ENCODE results near the gene UFM1. TPM values are rescaled to one million over a fixed set of nuclear protein-coding genes. Genes with fewer than 3 reads are reported as not detected.

Gene UFM1
- total RNA-seq, 1 experiment from 2014 or later: 33.9 TPM

DNA sequence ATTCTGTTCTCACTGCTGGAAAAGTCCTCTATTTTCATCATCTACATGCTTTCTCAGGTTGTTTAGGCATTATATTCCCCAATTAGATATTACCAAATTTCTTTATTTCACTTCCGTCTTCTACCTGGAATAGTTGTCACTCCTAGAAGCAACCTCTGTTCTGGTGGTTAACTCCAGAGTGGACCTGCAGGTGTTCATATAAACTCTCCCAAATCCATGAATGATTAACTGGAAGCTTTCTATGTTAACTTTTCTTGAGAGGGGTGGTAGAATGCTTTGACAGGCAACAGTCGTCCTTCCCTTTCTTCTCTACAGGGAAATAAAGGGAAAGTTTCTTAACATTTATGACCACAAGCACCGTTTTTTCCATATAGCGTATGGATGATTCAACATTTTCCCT is 48.4 kb upstream of the UFM1 start:
- Histone ChIP-seq H3K27me3 (ENCODE audit: insufficient read depth, low read length) (no peaks in the 10 kb centered on the region), H3K4me2 (ENCODE audit: low read length) (no peak overlapping the region), H3K27ac (ENCODE audit: low read depth, low read length) (no peak overlapping the region), H2AFZ (ENCODE audit: low read depth, low read length, poor library complexity, severe bottlenecking) (no peak overlapping the region), H3K9me2 (ENCODE audit: insufficient read depth) (no peaks in the 10 kb centered on the region), H3K36me3 (ENCODE audit: control insufficient read depth in 1 of 2, insufficient read depth in 2 of 2, low read length in 2 of 2) (no peaks in the 10 kb centered on the region), H3K79me2 (ENCODE audit: insufficient read depth, low read length) (no peaks in the 10 kb centered on the region), H3K9ac (ENCODE audit: low read length) (no peak overlapping the region), H3K4me3 (replicated peaks in 1 of 2; ENCODE audit: low read depth in 1 of 2, low read length in 2 of 2) (no peak overlapping the region), H4K20me1 (ENCODE audit: insufficient read depth) (no peaks in the 10 kb centered on the region), H3K4me1 (ENCODE audit: control insufficient read depth in 1 of 2, insufficient read depth in 2 of 2, low read length in 2 of 2) (no peaks in the 10 kb centered on the region), H3K9me3 (ENCODE audit: control insufficient read depth in 1 of 2, insufficient read depth in 1 of 2, low read depth in 1 of 2, low read length in 2 of 2) (no peaks in the 10 kb centered on the region)
- BruUV-seq (replicated peaks): no TSS peak
- TF ChIP-seq ELF1 (IDR thresholded peaks at IDR 0.05; ENCODE audit: borderline replicate concordance, low read depth) (no peak), EZH2 (IDR thresholded peaks at IDR 0.05) (no peak), ZFX (IDR thresholded peaks at IDR 0.05) (no peak)
- ChIA-PET CTCF (no interaction called here), RAD21 (ENCODE audit: low non-redundant PET in 1 of 2, low total read pairs in 2 of 2, uncharacterized antibody in 2 of 2, unreplicated experiment in 2 of 2) (no interaction called here), POLR2A (no interaction called here)
- ATAC-seq (no peak), DNase-seq (ENCODE audit: low read depth, low spot score) (no peak)
- intact Hi-C loops (cut with micrococcal nuclease): no loop called here

DNA sequence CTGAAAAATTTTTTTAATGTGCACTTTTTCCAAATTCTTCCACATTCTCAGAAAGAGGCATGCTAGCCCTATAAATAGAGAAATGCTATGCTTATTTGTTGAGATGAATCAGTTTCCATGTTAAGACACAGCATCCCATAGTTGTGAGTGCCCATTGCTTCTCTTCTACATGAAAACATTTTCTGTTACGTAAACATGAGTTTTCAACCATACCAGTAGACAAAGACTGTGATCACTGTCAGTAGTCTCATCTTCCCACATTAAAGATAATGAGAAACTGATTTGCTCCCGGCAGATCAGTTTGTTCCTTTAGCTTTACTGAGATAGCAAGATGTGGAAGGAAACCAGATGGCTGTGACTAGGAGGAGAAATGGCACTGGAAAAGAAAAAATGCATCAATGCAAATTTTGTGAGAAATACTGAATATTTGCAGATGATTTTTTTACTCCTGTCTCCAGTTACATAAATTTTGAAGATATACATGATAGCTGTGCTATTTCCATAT is 45.8 kb upstream of the UFM1 start:
- Histone ChIP-seq H3K9me2 (ENCODE audit: insufficient read depth) (no peaks in the 10 kb centered on the region), H4K20me1 (ENCODE audit: insufficient read depth) (no peaks in the 10 kb centered on the region), H3K9ac (ENCODE audit: low read length) (no peak overlapping the region), H3K4me2 (ENCODE audit: low read length) (no peak overlapping the region), H3K79me2 (ENCODE audit: insufficient read depth, low read length) (no peaks in the 10 kb centered on the region), H3K27ac (ENCODE audit: low read depth, low read length) (no peak overlapping the region), H3K27me3 (ENCODE audit: insufficient read depth, low read length) (no peaks in the 10 kb centered on the region), H3K4me1 (ENCODE audit: control insufficient read depth in 1 of 2, insufficient read depth in 2 of 2, low read length in 2 of 2) (no peaks in the 10 kb centered on the region), H3K4me3 (replicated peaks in 1 of 2; ENCODE audit: low read depth in 1 of 2, low read length in 2 of 2) (no peak overlapping the region), H3K9me3 (ENCODE audit: control insufficient read depth in 1 of 2, insufficient read depth in 1 of 2, low read depth in 1 of 2, low read length in 2 of 2) (peaks cover 0 to 4% of the 10 kb centered on the region in 2 experiments; a peak in 1 of 4 replicates), H2AFZ (ENCODE audit: low read depth, low read length, poor library complexity, severe bottlenecking) (no peak overlapping the region), H3K36me3 (ENCODE audit: control insufficient read depth in 1 of 2, insufficient read depth in 2 of 2, low read length in 2 of 2) (no peaks in the 10 kb centered on the region)
- ChIA-PET RAD21 (ENCODE audit: low non-redundant PET in 1 of 2, low total read pairs in 2 of 2, uncharacterized antibody in 2 of 2, unreplicated experiment in 2 of 2) (no interaction called here), POLR2A (no interaction called here), CTCF (no interaction called here)
- DNase-seq (ENCODE audit: low read depth, low spot score) (no peak), ATAC-seq (no peak)
- no peak for TF ChIP-seq MAX (IDR thresholded peaks at IDR 0.05)
- no peak for TF ChIP-seq ZBTB33 (IDR thresholded peaks at IDR 0.05; ENCODE audit: extremely low read depth, insufficient replicate concordance, low read length)
- TF ChIP-seq POLR2A (IDR thresholded peaks at IDR 0.05; ENCODE audit: borderline replicate concordance, extremely low read depth, insufficient read depth, insufficient read length): no peak
- no peak for TF ChIP-seq EZH2 (IDR thresholded peaks at IDR 0.05)
- no peak for TF ChIP-seq FOSL1 (IDR thresholded peaks at IDR 0.05; ENCODE audit: low read depth)
- no peak for TF ChIP-seq JUND (IDR thresholded peaks at IDR 0.05)
- TF ChIP-seq EZH2phosphoT487 (IDR thresholded peaks at IDR 0.05; ENCODE audit: borderline replicate concordance): no peak
- no peak for TF ChIP-seq POLR2AphosphoS5 (IDR thresholded peaks at IDR 0.05; ENCODE audit: low read depth, low read length)
- intact Hi-C loops (cut with micrococcal nuclease): no loop called here
- BruUV-seq (replicated peaks): no TSS peak

Measured in HCT116 (cell line).